ENCODE results near the gene SOBP.

The SOBP gene

GRCh38 chr6:107636486-107636885 lies 146.6 kb downstream of the SOBP start:
- DNase-seq (ENCODE audit: low read depth in 1 of 2, low spot score in 1 of 2) = no peak

GRCh38 chr6:107637316-107638315 lies 147.7 kb downstream of the SOBP start:
- no peak for DNase-seq (ENCODE audit: low read depth in 1 of 2, low spot score in 1 of 2)

GRCh38 chr6:107638493-107638892 lies 148.6 kb downstream of the SOBP start:
- DNase-seq (ENCODE audit: low read depth in 1 of 2, low spot score in 1 of 2) = no peak

GRCh38 chr6:107639511-107639910 lies 149.6 kb downstream of the SOBP start:
- no peak for DNase-seq (ENCODE audit: low read depth in 1 of 2, low spot score in 1 of 2)

DNA sequence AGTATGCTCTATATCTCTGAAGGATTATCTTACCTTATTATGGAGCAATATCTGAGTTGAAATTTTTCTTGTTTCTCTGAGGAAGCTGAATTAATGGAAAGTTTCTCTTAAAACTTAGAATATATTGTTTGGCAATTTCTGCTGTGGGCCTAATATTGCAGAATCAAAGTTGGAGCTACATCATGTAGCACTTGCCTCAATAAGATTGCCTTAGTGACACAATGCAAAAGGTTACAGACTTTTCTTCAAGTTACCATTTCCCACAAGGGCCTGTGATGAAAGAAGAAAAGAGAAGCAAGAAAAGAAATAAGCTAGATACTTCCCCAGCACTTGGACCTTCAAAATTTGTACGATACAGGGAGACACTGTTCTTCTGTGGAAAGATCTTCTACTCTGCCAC lies 151.2 kb downstream of the SOBP start:
- DNase-seq (ENCODE audit: low read depth in 1 of 2, low spot score in 1 of 2) = no peak

DNA sequence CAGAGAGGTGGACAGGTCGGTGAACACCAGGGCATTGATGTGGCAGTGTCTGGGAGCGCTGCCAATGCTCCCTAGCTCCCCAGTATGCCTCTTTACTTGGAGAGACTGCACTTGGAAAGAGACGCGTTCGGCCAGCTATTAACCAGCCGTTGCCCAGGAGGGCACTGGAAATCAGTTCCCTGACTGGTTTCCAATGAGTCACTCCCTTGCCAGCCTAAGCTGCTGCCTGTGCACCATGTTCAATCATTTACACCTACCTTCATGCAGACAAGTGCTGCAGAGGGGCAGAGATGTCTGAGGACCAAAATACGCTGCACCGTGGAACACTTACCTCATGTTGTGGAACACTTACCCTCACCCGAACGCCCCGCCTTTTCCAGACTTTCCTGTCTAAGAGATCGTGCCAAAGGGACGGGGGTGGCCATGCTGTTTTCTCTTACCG lies 151.6 kb downstream of the SOBP start:
- no peak for DNase-seq (ENCODE audit: low read depth in 1 of 2, low spot score in 1 of 2)

DNA sequence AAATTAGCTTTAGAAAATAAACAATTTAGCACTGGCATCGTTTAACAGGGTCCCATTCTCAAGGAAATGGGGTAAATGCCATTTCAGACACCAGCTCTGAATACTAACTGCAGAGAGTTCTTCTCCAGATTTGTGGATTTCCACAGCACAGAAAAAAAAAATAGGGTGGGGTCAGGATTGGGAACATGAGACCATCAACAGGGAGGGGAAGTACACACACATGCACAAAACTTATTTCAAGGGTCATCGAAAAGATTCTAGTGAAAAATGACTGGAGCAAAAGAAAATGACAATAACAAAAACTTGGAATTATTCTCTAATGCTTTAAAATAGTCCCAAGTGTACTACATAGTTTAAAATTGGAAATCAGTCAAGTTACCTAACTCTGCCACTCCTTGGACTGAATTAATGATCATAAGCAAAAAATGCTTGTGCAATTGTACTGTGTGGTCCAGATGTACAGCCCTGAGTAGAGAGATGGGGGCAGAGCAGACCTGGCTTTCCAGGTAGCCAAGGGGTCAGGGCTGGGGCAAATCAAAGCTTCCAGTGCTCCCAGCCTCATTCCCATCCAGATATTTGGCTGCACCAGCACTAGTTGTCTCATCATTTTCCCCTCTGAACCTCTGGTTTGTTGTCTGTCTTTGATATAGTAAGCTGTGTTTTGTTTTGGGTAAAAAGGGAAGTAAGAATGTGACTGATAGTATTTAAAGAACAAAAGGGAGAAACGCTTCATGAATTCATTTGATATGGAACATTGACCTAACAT lies 152.4 kb downstream of the SOBP start:
- DNase-seq (ENCODE audit: low read depth in 1 of 2, low spot score in 1 of 2) = no peak

DNA sequence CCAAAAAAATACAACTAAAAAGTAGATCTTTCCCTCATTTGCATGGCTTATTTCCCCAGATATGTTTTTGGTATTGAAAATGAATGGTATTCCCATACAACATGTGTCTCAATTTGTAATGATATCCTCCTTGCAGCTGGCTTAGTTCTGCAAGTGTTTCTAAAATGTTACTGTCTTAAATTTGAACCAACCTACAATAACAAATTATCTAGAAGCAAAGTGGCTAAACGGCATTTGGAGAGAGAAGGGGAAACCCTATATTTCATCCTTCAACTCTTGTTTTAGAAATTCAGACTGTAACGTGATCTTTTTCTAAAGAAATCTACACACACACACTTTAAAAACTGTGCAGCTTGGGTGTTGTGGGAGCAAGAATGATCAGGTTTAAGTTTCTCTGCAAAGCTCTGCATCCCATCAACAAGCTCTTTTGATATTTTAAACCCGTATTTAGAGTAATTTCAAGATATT lies 153.0 kb downstream of the SOBP start:
- no peak for DNase-seq (ENCODE audit: low read depth in 1 of 2, low spot score in 1 of 2)

GRCh38 chr6:107644513-107644912 lies 154.6 kb downstream of the SOBP start:
- DNase-seq (ENCODE audit: low read depth in 1 of 2, low spot score in 1 of 2) = no peak

DNA sequence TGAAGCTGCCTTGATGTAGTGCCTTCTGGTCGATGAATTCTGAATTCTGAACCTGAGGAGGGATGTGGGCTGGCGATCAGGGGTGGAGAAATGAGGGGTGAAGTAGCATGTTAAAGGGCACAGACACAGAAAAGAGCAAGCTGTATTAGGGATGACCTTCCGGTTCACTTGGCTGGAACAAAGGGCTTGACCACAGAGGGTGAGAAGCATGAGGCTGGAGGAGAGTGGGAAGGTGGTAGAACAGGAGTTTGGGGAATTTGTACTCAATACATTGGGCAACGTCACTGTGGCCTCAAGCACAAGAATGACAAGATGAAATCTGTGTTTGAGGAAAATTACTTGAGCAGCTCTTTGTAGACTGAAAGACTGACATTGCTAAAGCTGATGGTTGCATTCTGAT lies 155.8 kb downstream of the SOBP start:
- no peak for DNase-seq (ENCODE audit: low read depth in 1 of 2, low spot score in 1 of 2)

DNA sequence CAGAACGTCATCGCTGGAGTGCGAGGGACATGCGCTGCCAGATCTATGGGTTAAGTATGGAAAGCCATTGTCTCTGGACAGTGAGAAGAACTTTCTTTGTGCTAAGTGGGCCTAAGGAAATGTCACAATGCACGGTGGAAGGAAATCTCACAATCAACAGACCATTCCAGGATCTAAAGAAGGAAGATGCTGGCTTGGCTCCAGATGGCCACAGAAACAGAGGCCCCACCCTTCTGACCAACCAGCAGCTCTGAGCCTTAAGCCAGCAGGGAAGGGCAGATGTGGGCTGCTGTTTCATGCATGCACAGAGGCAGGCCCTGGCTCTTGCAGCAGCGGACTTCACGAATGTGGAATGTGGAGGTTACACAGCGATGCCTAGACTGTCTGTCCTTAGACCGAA lies 156.3 kb downstream of the SOBP start:
- DNase-seq (ENCODE audit: low read depth in 1 of 2, low spot score in 1 of 2) = no peak

DNA sequence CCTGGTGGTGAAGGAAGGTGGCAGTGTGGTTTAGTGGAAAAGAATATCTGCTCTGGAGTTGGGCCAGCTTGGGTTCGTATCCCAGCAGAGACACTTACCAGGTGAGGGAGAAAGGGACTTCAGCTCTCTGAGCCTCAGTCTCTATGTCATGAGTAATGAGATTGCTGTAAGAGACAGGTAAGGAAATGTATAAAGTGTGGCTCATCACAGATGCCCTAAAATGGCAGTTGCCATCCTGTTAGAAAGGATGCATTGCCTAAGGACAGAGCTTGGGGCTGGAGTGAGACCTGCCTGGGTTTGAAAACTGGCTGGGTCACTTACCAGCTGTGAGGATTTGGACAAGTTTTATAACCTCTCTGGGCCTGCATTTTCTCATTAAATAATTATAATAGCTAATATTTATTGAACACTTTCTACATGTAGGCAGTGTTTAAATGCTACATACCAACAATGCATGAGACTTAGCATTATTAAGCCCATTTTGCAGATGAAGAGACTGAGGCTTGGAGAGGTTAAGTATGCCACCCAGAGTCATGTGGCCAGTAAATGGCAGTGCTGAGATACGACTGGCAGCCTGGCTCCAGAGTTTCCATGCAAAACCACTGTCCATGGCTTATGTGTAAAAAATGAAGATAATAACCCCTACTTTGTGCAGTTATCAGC lies 157.0 kb downstream of the SOBP start:
- DNase-seq (ENCODE audit: low read depth in 1 of 2, low spot score in 1 of 2) = no peak

DNA sequence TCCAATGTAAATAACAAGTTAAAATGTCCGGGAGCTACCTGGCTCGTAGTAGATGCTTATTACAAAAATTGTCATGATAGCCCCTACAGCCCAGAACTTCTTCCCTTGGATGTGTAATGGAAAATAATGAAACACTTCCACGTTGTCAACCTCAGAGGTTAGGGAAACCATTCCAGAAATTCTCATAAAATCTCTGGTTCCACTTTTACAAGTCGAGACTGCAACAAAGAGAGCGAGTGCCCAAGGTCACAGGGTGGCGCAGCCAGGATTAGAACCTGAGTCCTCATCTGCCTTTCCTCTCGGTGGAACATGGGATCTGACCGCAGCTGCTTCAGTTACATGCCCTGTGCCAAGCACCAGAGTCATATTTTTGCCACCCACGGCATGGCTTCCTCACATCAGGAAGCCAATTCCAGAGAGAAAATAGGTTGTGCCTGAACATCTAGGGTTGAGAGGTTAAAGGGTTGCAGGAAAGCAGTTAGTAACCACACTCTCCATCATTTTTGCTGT lies 157.6 kb downstream of the SOBP start:
- DNase-seq (ENCODE audit: low read depth in 1 of 2, low spot score in 1 of 2) = no peak

GRCh38 chr6:107648983-107649382 lies 159.1 kb downstream of the SOBP start:
- no peak for DNase-seq (ENCODE audit: low read depth in 1 of 2, low spot score in 1 of 2)

- DNase-seq (ENCODE audit: low read depth in 1 of 2, low spot score in 1 of 2) = no peak
Measured at GRCh38 chr6:107652526-107653182, 162.7 kb downstream of the SOBP start.

DNA sequence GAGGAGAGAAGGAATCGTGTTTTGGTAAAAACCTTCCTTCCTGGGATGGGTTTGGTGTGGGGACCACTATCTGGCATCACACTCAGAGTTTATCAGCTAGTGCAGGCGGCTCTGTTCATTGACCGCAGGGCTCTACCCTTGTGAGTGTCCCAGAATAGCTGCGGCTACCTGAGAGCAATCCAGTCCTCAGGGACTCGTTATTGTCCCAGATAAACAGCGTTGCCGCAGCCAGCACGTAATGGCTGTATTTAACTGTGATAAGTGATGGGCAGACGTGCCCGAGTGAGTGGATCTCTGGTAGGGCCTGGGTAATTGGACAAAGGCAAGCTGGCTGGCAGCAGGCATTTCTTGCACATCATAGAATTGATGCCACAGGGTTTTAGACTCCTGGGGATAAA lies 163.3 kb downstream of the SOBP start:
- DNase-seq (ENCODE audit: low read depth in 1 of 2, low spot score in 1 of 2) = no peak

DNA sequence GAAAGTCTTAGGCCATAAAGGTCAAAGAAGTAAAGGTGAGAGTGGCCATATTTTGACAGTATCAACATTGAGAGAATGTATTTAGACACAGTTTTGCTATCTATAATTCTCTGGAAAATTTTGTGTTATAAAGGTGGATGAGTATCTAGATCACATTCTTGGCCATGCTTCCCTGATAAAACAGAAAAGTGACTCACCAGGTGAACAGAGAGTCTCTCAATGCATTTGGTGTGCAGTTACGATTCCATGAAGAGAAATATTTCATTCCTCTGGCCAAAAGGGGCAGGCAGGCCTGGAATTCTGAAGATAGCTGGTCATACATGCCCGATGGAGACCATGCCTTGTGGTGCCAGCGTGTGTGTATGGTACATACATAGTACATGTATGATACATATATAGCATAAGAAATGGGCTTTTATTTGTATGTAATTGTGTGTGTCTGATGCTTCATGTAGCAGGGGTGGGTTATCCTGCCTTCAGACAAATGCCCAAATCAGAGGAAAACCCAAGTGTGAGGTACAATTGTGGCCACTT lies 164.0 kb downstream of the SOBP start:
- no peak for DNase-seq (ENCODE audit: low read depth in 1 of 2, low spot score in 1 of 2)

DNA sequence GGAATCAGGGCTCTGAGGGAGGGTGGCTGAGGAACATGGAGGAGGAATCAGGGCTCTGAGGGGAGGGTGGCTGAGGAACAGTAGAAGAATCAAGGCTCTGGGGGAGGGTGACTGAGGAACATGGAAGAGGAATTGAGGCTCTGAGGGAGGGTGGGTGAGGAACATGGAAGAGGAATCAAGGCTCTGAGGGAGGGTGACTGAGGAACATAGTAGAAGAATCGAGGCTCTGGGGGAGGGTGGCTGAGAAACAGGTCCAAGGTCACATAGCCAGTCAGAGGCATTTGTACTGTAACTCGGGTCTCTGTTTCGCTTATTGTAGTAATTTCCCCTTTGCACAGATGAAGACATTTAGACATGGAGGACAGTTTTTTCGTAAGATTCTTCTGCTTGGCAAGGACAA lies 164.8 kb downstream of the SOBP start:
- no peak for DNase-seq (ENCODE audit: low read depth in 1 of 2, low spot score in 1 of 2)

DNA sequence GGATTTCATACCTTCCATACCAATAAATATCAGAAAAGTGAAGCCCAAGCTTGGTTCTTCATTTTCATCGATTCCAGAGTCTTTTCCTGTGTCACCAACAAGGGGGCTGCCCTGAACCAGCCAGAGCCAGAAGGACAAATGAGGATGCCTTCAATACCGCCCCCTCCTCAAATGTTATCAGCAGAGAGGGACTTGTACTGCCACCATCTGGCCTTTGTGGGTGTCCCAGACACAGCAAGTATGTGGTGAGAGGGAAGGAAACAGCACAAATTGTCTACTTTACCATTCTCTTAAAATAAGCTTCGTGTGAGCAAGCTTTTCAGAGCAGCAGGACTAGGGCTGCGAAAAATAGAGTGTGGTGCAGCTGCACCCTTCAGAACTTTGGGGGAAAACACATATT lies 165.3 kb downstream of the SOBP start:
- DNase-seq (ENCODE audit: low read depth in 1 of 2, low spot score in 1 of 2) = no peak

DNA sequence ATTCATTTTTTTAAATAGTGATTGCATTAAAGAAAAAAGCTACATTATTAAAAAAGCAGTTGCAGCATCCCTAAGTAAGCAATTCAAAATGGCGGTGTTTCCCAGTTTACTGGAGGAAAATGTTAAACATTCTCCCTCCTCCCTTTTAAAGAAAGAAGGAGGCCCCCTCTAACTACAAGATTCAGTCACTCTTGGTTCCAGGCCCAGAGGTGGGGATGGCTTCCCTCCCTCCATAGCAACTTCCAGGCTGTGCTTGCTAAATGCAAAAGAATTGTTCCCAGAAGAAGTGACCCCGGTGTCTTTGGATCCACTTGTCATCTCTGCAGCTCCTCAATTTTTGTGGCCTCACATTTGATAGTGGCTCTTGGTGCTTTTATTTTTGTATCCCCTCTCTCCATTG lies 165.9 kb downstream of the SOBP start:
- DNase-seq (ENCODE audit: low read depth in 1 of 2, low spot score in 1 of 2) = no peak

GRCh38 chr6:107656401-107656800 lies 166.5 kb downstream of the SOBP start:
- no peak for DNase-seq (ENCODE audit: low read depth in 1 of 2, low spot score in 1 of 2)
